Skin of body (tissue), 2 donors: ENCODE results near the gene DMBX1. TPM values are rescaled to one million over a fixed set of nuclear protein-coding genes. Genes with fewer than 3 reads are reported as not detected.
A peak's percentile ranks its signal among the peaks of the same experiment; 100 is the strongest.

Experiments
- DNase-seq: peaks from one replicate; lab custom pipeline; 2025; lab: John Stamatoyannopoulos, UW
- total RNA-seq: library from RNA; depleted of rRNA; stranded (reverse); fragments of >200 nt; gene quantifications from one replicate; pipeline ENCODE4 v1.2.3, GENCODE V29; 2014

DMBX1 gene
- total RNA-seq, 1 donor from 2014 or later: not detected

- no peak for DNase-seq
These were observed 35.2 kb downstream of the DMBX1 start for GRCh38 chr1:46524843-46525242.

GRCh38 chr1:46525253-46525983 lies 35.8 kb downstream of the DMBX1 start:
- DNase-seq: no peak

- DNase-seq: no peak
These were observed 36.5 kb downstream of the DMBX1 start for GRCh38 chr1:46526013-46526690.

GRCh38 chr1:46526691-46527291 lies 37.2 kb downstream of the DMBX1 start:
- DNase-seq: no peak

- DNase-seq: peak; percentile 32
These were observed 38.0 kb downstream of the DMBX1 start for GRCh38 chr1:46527474-46528296.

- DNase-seq: no peak
These were observed 38.8 kb downstream of the DMBX1 start for GRCh38 chr1:46528297-46528955.

- DNase-seq: no peak
These were observed 39.5 kb downstream of the DMBX1 start for GRCh38 chr1:46529031-46529630.

- DNase-seq: no peak
These were observed 40.7 kb downstream of the DMBX1 start for GRCh38 chr1:46530311-46530710.

- DNase-seq: no peak
These were observed 41.3 kb downstream of the DMBX1 start for GRCh38 chr1:46530791-46531409.

GRCh38 chr1:46532095-46532494 lies 42.5 kb downstream of the DMBX1 start:
- no peak for DNase-seq

- DNase-seq: no peak
These were observed 43.0 kb downstream of the DMBX1 start for GRCh38 chr1:46532498-46533178.

- no peak for DNase-seq
These were observed 43.7 kb downstream of the DMBX1 start for GRCh38 chr1:46533179-46533864.

- DNase-seq: no peak
These were observed 45.4 kb downstream of the DMBX1 start for GRCh38 chr1:46535063-46535462.

- DNase-seq: no peak
These were observed 46.9 kb downstream of the DMBX1 start for GRCh38 chr1:46536527-46536926.

GRCh38 chr1:46537651-46538050 lies 48.0 kb downstream of the DMBX1 start:
- no peak for DNase-seq

GRCh38 chr1:46538147-46538546 lies 48.5 kb downstream of the DMBX1 start:
- DNase-seq: no peak
